Activated CD4-positive, alpha-beta T cell treated with anti-CD3 and anti-CD28 coated beads, Interleukin-2, Interleukin-4, amounts not matched to agents 100 ng/mL and 50 ng/mL, durations not matched to agents 16 hours and 8 hours (primary cell): ENCODE results near the gene TP63.

Experiments used
- DNase-seq: peaks from one replicate; pipeline ENCODE4 v3.0.0-alpha.2; 2020; ENCODE audit warnings: low spot score

TP63 gene

DNA sequence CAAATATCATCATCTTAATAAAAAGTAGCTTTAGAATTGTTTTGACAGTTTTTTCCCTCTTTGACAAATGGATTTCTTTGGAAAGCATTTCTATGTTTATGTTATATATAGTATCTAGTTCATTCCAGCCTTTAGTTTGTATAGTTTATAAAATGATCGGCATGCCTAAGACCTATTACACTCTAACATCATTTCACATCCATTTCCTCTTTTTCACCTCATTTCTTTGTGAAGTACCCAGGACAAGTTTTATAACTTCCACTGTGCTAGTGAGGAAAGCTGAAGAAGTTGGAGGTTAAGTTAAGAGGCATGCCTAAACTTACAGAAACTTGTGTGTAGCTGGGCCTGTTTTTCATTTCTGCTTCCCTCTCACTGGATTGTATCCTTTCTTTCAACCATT, 178.4 kb downstream of the TP63 start:
- no peak for DNase-seq

- DNase-seq, result no peak
These were observed 181.7 kb downstream of the TP63 start for GRCh38 chr3:189812806-189813465.

DNA sequence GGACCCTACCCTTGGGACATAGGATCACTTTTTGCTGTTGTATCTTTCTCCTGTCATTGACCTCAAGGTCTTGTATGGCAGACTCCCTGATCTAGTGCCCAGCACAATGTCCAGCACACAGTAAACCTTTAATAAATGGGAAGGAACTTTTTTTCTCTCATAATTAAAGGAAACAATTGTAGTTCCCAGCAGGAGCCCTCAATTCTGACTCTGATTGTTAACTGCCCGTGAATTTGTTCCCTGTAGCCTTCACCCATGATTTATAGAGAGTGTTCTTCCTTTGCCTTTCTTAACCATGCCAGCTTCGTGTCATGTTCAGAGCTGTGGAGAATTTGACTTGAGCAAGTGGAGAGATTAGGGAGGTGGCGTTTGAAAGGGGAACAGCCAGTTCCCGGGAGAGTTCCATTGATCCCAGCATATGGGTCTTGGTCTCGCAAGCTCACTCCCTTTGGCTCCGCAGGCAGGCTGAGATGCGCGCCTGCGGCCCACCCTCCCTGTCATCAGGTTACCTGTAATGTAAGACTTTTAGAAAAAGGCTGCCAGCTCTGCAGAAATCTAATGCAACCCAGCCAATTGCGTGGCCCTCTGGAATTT, 182.6 kb downstream of the TP63 start:
- no peak for DNase-seq

DNA sequence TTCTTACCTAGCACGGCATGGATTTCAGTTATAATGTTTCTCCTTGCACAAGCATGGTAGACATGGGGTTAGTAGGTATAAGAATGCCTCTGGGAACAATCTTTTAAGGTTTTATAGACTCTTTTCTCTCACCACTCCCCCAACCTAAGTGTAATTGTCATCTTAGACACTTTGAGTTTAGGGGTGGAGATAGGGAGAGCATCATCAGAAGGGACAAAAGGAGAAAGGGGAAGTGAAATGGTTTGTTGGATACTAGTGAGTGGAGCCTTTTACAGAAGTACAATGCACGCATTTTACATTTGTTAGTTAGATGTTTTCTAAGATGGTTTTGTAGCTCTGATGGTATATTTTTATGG, 189.2 kb downstream of the TP63 start:
- DNase-seq, result no peak

- no peak for DNase-seq
These were observed 190.1 kb downstream of the TP63 start for GRCh38 chr3:189821262-189821661.

DNA sequence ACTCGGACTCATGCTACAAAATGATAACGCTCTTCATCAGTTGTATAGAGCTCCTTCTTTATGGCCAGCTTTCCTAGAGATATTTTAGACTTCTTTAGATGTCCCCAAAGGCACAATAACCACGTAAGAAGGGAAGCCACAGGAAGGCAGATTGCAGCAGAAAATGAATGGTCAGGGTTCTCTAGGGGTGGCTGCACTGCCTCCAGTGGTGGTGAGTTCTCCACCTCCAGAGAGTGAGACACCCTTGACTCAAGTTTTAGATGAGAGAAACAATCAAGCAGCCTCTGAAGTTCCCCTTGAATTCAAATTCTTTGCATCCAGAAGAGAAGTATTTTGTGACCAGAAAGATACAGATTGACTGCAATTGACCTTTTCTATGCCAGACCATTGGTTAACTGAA, 191.5 kb downstream of the TP63 start:
- no peak for DNase-seq

DNA sequence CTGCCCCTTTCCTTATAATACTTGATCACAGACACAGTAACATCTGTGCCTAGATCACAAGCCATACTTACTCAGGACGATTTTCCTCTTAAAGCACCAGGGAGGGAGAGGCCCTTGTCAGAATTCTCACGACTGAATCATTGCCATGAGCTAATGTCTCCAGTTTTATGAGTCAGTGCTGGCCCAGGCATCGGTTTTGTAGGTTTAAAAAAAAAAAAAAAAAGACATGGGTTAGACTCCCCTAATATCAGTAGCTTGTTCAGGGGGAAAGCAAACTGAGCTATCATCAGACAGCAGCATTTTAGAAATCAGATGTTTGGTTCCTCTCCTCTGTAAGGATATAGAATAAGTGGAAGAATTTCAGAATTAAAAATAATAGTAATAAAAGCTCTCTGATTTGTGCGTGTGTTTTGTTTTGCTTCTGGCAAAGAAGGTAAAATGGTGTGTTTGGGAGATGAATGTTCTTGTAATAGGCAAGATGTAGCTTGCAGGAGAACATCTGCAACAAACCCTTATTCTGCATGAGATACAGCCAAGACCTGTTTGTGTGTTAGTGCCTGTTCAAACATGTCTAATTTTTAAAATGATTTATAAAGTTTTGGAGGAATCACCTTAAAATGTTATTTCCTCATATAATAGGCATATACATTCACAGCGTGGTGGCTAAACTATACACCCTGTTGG, 193.6 kb downstream of the TP63 start:
- no peak for DNase-seq

- DNase-seq, result no peak
These were observed 195.4 kb downstream of the TP63 start for GRCh38 chr3:189826566-189826965.

GRCh38 chr3:189827108-189827507, 195.9 kb downstream of the TP63 start:
- DNase-seq, result no peak

GRCh38 chr3:189830401-189830800, 199.2 kb downstream of the TP63 start:
- no peak for DNase-seq

DNA sequence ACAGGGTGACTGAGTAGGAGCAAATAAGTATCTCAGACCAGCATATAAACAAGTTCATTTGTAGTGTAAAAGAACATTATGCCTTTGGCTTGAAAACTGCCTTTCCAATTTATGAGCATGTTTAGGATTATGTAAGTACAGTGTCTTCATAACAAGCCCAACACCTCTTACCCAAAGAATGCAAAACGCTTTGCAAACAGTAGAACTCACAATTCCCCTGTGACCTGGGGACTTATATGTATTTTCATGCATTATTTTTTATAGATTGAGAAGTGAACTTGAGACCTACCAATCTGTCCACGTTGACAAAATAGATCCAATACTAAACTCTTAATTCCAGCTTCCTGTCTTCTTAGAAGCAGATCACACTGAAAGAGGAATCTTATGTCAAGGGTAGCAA, 202.1 kb downstream of the TP63 start:
- no peak for DNase-seq

DNA sequence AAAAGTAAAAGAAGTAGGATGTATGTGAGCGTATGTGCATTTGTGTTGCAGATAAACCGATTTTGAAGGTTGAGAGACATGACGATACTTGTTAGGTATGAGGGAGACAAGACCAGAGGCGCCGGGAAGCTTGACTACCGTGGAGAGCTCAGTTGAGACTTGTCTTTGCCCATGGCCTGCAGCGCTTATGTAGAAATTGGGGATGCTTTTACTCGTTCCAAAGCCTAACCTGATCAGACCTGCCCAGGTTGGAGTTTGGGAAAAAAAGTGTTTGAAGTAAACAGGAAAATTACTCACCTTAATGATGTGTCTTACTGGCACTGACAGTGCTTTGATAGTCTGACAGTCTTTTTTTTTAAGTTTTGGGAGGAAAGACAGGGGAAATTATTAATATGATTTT, 202.8 kb downstream of the TP63 start:
- DNase-seq, result no peak

- DNase-seq, result no peak
These were observed 203.3 kb downstream of the TP63 start for GRCh38 chr3:189834462-189834861.

DNA sequence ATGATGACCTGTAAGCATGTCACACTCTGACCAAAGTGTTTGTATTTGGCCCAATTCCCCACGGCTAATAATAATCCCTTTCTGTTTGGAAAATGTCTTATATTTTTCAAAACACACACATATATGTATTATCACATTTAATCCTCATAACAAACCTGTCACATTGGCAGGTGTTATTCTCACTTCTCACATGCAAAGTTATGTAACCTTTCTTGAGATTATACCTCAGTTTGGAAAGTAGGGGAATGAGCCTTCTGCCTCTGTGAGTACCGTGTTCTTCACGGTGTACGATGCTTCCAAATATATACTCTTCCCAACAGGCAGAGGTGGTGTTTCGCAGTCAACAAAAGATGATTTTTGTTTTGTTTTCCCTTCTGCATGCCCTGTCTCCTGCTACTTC, 205.6 kb downstream of the TP63 start:
- DNase-seq, result no peak

DNA sequence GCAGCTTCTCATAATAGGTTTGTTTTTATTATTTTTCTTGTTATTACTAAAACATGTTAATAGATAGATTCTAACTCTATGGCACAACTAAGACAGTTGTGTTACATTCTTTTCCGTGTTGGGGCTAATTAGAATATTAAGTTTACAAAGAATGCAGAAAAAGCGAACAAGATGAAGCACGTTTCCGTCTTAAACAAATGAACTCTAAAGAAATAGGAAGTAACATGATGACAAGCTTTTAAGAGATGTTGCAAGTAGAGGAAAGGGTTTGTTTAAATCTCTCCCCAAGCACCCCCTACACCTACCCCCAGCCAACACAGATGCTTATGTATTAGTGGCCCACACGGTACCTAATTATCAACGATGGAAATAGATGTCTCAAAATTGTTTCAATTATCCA, 207.1 kb downstream of the TP63 start:
- DNase-seq, result no peak

DNA sequence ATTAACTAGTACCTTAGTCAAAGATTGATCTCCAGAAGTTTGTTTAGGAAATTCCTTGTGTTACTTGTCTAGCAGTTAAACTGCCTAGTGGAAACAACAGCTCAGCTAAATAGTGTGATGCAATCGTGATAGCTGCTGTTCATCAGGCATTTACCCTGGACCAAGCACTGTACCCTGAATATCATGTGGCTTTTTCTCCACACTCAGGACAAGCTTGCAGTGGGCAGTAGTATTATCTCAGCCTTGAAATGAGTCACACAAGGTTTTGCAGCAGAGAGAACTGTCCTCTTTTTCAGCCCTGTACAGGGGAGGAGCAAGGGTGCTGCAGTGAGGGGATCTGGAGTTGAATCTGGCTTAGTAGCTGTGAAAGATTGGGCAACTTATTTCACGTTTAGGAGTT, 208.4 kb downstream of the TP63 start:
- peak; percentile 15 for DNase-seq

GRCh38 chr3:189841473-189842205, 210.4 kb downstream of the TP63 start:
- DNase-seq, result peak; percentile 87

DNA sequence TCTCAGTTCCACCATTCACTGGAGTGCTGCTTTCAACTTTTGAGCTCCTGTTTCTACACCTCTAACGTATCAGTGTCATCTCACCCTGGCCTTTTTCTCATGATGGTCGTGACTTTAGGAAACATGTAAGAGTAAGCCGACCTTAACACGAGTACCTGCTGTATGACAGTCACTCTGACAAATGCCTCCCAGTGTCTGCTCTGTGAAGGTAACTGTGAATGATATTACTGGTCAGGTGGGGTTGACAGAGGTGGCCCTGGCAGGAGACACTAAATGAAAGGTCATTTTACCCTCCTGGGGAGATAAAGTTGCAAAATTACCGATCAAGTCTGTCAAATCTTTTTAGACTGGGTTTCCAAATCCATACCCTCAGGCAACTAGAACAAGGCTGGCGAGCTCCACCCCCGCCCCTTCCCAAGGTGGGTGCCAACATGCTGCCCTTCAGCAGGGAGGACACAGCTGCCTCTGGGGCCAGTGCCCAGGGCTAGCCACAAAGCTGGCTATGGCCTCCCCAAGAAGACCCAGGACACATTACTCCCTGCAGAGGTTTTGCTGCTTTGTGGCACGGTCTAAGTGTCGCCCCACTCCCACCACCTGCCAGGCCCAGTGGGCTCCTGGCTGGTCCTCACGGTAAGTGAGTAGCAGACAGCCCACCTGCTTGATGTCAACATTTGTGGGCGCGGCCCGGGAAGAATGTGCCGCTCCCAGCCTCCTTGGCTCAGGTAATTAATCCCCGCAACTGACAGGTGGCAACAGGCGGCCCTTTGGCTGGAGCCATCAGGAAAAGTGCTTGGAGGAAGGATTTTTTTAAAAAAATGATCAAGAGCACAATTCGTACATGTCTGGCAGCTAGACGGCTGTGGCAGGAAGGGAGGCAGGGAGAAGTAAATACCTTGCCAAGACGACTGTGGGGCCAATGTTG, 211.8 kb downstream of the TP63 start:
- DNase-seq, result no peak

DNA sequence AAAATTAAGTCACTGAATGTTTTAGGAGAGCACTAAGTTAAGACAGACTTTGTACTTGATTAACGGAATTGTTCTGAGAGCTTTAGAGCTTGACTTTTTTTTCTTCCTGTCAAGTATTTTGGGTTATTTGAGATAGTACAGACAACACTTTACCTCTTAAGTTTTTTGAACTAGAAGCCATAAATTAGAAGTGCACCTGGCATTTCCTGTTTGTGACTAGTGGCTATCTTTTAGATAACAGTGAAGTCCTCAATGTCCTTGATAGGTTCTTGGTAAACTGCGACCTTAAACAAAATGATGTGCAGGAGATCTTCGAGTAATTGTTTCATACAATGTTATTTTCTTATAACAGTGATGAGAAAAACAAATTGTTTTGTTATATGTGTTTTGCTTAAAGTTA, 213.9 kb downstream of the TP63 start:
- no peak for DNase-seq

GRCh38 chr3:189848395-189849040, 217.3 kb downstream of the TP63 start:
- no peak for DNase-seq

- DNase-seq, result no peak
These were observed 218.1 kb downstream of the TP63 start for GRCh38 chr3:189849262-189849661.
